ENCODE data around the gene SLCO3A1. TPM values are rescaled to one million over a fixed set of nuclear protein-coding genes. Genes with fewer than 3 reads are reported as not detected.

The SLCO3A1 gene
- total RNA-seq, 1 experiment from 2014 or later: 9.1 TPM

- CTCF ChIA-PET: interaction anchor here (0.6 kb wide), 3 partner anchors 38 to 323 kb away, joined by 3 to 4 read pairs (median 3); no protein-coding TSS in a partner anchor
- no peaks in the 10 kb centered on the region for H3K9me3 Mint-ChIP-seq
These were observed 233.7 kb downstream of the SLCO3A1 start for GRCh38 chr15:92087211-92087610.

GRCh38 chr15:92091155-92091734 is 237.7 kb downstream of the SLCO3A1 start:
- Mint-ChIP-seq H3K9me3 (no peaks in the 10 kb centered on the region), H3K4me3 (no peak overlapping the region), H3K27ac (no peak overlapping the region), H3K27me3 (ENCODE audit: low read depth) (no peaks in the 10 kb centered on the region), H3K4me1 (peaks cover 14% of the 10 kb centered on the region), H3K36me3 (no peaks in the 10 kb centered on the region)
- DNase-seq (ENCODE audit: low spot score): peak; percentile 91
- TF ChIP-seq MAX (CRISPR knock-in tag; IDR thresholded peaks at IDR 0.05): 0 out of 2 replicates have a peak, but pooled peaks have one; percentile 21
- peak; percentile 68 for TF ChIP-seq CTCF (IDR thresholded peaks at IDR 0.05)
- no peak for TF ChIP-seq HMGA2 (CRISPR knock-in tag; IDR thresholded peaks at IDR 0.05)
- TF ChIP-seq ATF3 (CRISPR knock-in tag; conservative IDR thresholded peaks at IDR 0.05): no peak
- CTCF ChIA-PET: interaction anchor here (0.6 to 1.8 kb wide), 18 partner anchors 10 to 800 kb away, joined by 3 to 10 read pairs (median 3); partner anchors contain the start of genes SLCO3A1 and ST8SIA2
- ATAC-seq: peak; percentile 96
- POLR2A ChIA-PET: no interaction called here

More at GRCh38 chr15:92087211-92087610, 233.7 kb downstream of the SLCO3A1 start:
- ATAC-seq: no peak
- Mint-ChIP-seq H3K36me3 (no peaks in the 10 kb centered on the region), H3K27me3 (ENCODE audit: low read depth) (no peaks in the 10 kb centered on the region), H3K4me3 (no peak overlapping the region), H3K27ac (no peak overlapping the region), H3K4me1 (peaks cover 22% of the 10 kb centered on the region)
- TF ChIP-seq CREM (CRISPR knock-in tag; IDR thresholded peaks at IDR 0.05): no peak
- TF ChIP-seq ZSCAN18 (CRISPR knock-in tag; IDR thresholded peaks at IDR 0.05): no peak
- TF ChIP-seq ATF1 (CRISPR knock-in tag; IDR thresholded peaks at IDR 0.05): no peak
- DNase-seq (ENCODE audit: low spot score): no peak
- POLR2A ChIA-PET: interaction anchor here (0.7 kb wide), 1 partner anchor 78 kb away, joined by 4 read pairs; no protein-coding TSS in a partner anchor

- Mint-ChIP-seq H3K4me1 (peaks cover 17% of the 10 kb centered on the region), H3K9me3 (no peaks in the 10 kb centered on the region), H3K36me3 (no peaks in the 10 kb centered on the region), H3K27ac (no peak overlapping the region), H3K4me3 (no peak overlapping the region), H3K27me3 (ENCODE audit: low read depth) (no peaks in the 10 kb centered on the region)
- TF ChIP-seq EMX1 (CRISPR knock-in tag; IDR thresholded peaks at IDR 0.05) (no peak), ZBTB21 (CRISPR knock-in tag; IDR thresholded peaks at IDR 0.05; ENCODE audit: borderline replicate concordance) (no peak), ETV6 (CRISPR knock-in tag; IDR thresholded peaks at IDR 0.05) (no peak), NFYB (CRISPR knock-in tag; conservative IDR thresholded peaks at IDR 0.05; ENCODE audit: low read depth) (no peak), GTF2I (CRISPR knock-in tag; conservative IDR thresholded peaks at IDR 0.05) (no peak), E2F1 (CRISPR knock-in tag; IDR thresholded peaks at IDR 0.05) (no peak), ESRRA (CRISPR knock-in tag; IDR thresholded peaks at IDR 0.05; ENCODE audit: borderline replicate concordance) (no peak), TEAD4 (CRISPR knock-in tag; IDR thresholded peaks at IDR 0.05) (no peak), NFE2L1 (CRISPR knock-in tag; IDR thresholded peaks at IDR 0.05) (no peak), SMAD3 (CRISPR knock-in tag; IDR thresholded peaks at IDR 0.05; ENCODE audit: borderline replicate concordance) (no peak), NR2C2 (CRISPR knock-in tag; IDR thresholded peaks at IDR 0.05) (no peak), NR3C1 (CRISPR knock-in tag; conservative IDR thresholded peaks at IDR 0.05; ENCODE audit: low read depth) (no peak), GRHL2 (CRISPR knock-in tag; IDR thresholded peaks at IDR 0.05; ENCODE audit: insufficient replicate concordance, severe bottlenecking) (no peak), RELA (CRISPR knock-in tag; IDR thresholded peaks at IDR 0.05; ENCODE audit: borderline replicate concordance) (no peak), CREM (CRISPR knock-in tag; IDR thresholded peaks at IDR 0.05) (no peak)
- ChIA-PET POLR2A (no interaction called here), CTCF (interaction anchor here (0.9 to 1.3 kb wide), 4 partner anchors 15 to 302 kb away, joined by 3 to 8 read pairs (median 5); partner anchors contain the start of gene ST8SIA2)
- ATAC-seq: no peak
- no peak for DNase-seq (ENCODE audit: low spot score)
These were observed 239.0 kb downstream of the SLCO3A1 start for GRCh38 chr15:92092289-92093105.
